Motor neuron (in vitro differentiated cells): ENCODE measurements around the gene ASAH2. TPM values are rescaled to one million over a fixed set of nuclear protein-coding genes. Genes with fewer than 3 reads are reported as not detected.

ENCODE experiments used
- ATAC-seq, 8 experiments: fragments of 200-7000 bp; cut with Tn5 transposase; replicated peaks in 6 of 8; 2 replicates each; pipeline ENCODE4 v1.8.0; 2021; ENCODE audit warnings: mild to moderate bottlenecking in 8 of 8, moderate library complexity in 8 of 8
- H3K27ac ChIP-seq, 2 donors: fragments of 250-450 bp; sonication (Bioruptor Pico); 2 replicates each; pipeline ENCODE4 v1.9.0; 2021; ENCODE audit warnings: antibody characterized with exemption in 2 of 2, mild to moderate bottlenecking in 2 of 2, moderate library complexity in 1 of 2
- H3K4me1 ChIP-seq, 2 donors: fragments of 250-450 bp; sonication (Bioruptor Pico); replicated peaks in 1 of 2; 2 replicates each; pipeline ENCODE4 v1.6.1; 2021; ENCODE audit warnings: antibody characterized with exemption in 2 of 2, mild to moderate bottlenecking in 2 of 2, moderate library complexity in 1 of 2
- H3K4me3 ChIP-seq, 5 donors: fragments of 250-450 bp; sonication (Bioruptor Pico); 2 replicates each; pipeline ENCODE4 v1.9.0; 2021; ENCODE audit warnings: antibody characterized with exemption in 5 of 5, mild to moderate bottlenecking in 5 of 5, moderate library complexity in 4 of 5
- WGBS, 10 experiments: fragments of 450-650 bp; shearing (Covaris generic); methylation state at CpG; one replicate each; pipeline ENCODE4 v1.0.0; 2022; 5-methylcytosine and 5-hydroxymethylcytosine counted together
- in situ Hi-C, 9 experiments: fragments of 400-800 bp; cut with MboI; loops; one replicate each; pipeline ENCODE4 v1.15.0; 2021; ENCODE audit warnings: low sequenced_read_pairs in 9 of 9, low pct_unique_long_range_greater_than_20kb in 2 of 9; ENCODE audit not compliant: unreplicated experiment in 9 of 9
- total RNA-seq, 8 experiments: library from RNA; unstranded; fragments of 300-600 nt; gene quantifications; 2 replicates each; pipeline versions ENCODE4 v1.2.3 to v1.2.4, GENCODE V29; 2022

Gene ASAH2
- total RNA-seq, 8 experiments from 2014 or later, result 0.92 to 5.2 (median 1.9) TPM

DNA sequence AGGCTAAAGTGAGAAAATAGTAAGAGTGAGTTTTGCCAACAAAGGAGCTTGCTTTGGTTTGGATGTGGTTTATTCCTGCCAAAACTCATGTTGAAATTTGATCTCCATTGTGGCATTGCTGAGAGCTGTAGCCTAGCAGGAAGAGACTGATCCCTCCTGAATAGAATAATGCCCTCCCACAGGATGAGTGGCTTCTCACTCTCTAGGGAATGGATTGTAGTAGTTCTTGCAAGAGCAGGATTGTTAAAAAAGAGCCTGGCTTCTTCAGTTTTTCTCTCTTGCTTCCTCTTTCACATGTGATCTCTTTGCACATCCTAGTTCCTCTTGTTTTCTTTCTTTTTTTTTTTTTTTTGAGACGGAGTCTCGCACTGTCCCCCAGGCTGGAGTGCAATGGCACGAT, 34.4 kb downstream of the ASAH2 start:
- peak in 1 of 8 experiments; percentile 63 for ATAC-seq
- Histone ChIP-seq H3K4me1 (no peaks in the 10 kb centered on the region), H3K4me3 (no peak overlapping the region), H3K27ac (no peak overlapping the region)
- WGBS, 10 experiments, result 50 to 100% (median 87%) methylated on average over 1 to 3 of the region's 3 CpGs; no CpG with 5 or more reads in 2 of the 10 experiments
- in situ Hi-C loops, result no loop called here

DNA sequence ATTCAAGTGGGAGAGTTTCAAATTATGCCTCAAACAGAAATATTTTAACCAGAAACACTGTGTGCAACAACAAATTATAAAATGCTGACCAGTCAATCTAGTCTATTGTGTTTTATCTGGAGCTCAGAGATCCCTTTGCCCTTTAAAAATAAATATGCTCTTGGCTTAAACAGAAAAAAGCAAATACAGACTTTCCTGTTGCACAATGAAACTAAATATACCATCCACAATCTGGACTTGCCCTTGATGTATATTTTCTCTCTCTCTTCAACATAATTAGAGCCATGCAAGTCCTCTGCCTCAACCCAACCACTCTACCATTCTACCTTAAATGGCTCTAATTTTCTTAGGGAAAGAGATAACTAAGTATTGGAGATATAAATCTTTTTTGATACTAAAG, 34.9 kb downstream of the ASAH2 start:
- in situ Hi-C loops, result no loop called here
- Histone ChIP-seq H3K4me1 (no peaks in the 10 kb centered on the region), H3K4me3 (no peak overlapping the region), H3K27ac (no peak overlapping the region)
- no peak for ATAC-seq

GRCh38 chr10:50211670-50212069, 39.6 kb downstream of the ASAH2 start:
- no peak overlapping the region for H3K4me3 ChIP-seq
- no peak overlapping the region for H3K27ac ChIP-seq
- in situ Hi-C loops, result no loop called here
- no peaks in the 10 kb centered on the region for H3K4me1 ChIP-seq
- WGBS, 10 experiments, result 53 to 83% (median 63%) methylated on average over 2 to 3 of the region's 3 CpGs; no CpG with 5 or more reads in 3 of the 10 experiments
- ATAC-seq, result no peak

DNA sequence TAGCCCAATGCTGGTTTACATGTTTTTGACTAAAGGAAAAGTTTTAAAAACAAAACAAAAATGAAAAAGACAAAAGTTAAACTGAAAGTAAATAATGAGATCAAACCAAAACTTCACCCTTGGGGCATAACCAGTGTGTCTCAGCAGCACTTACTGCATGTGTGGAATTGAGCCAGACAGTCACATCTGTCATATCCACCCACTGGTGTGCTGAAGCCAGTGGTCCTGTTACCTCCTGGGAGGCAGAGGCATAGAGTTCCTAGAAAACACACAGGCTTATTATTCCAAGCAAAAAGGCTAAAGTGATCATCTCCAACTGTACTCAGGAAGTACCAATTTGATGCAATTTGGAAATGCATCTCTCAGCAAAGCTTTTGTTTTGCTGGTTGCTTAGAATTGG, 40.4 kb downstream of the ASAH2 start:
- in situ Hi-C loops, result no loop called here

More for the DNA sequence above, 40.4 kb downstream of the ASAH2 start:
- Histone ChIP-seq H3K4me1 (no peaks in the 10 kb centered on the region), H3K4me3 (no peak overlapping the region), H3K27ac (no peak overlapping the region)
- ATAC-seq, result peak in 2 of 8 experiments; percentile 64 to 65

Other genes starting within 250 kb of the ASAH2 start
- 10 to 100 TPM; 10.4 to 36.8 (median 22.6) TPM for gene WASHC2A, start 183.6 kb downstream of the ASAH2 start, total RNA-seq